ENCODE data around the gene LACTBL1. TPM values are rescaled to one million over a fixed set of nuclear protein-coding genes. Genes with fewer than 3 reads are reported as not detected.
A peak's percentile ranks its signal among the peaks of the same experiment; 100 is the strongest.

LACTBL1 gene
- total RNA-seq, 2 donors from 2014 or later = not detected

- intact Hi-C loops (cut with DNase I) = no loop called here
Measured at GRCh38 chr1:22918644-22919043, 54.0 kb downstream of the LACTBL1 start.

GRCh38 chr1:22917989-22918388 lies 54.7 kb downstream of the LACTBL1 start:
- intact Hi-C loops (cut with DNase I) = no loop called here
- DNase-seq (ENCODE audit: low spot score) = no peak

More at GRCh38 chr1:22918644-22919043, 54.0 kb downstream of the LACTBL1 start:
- DNase-seq (ENCODE audit: low spot score) = peak; percentile 18

- peak; percentile 64 for DNase-seq (ENCODE audit: low spot score)
- intact Hi-C loops (cut with DNase I) = no loop called here
Measured at GRCh38 chr1:22916471-22916820, 56.2 kb downstream of the LACTBL1 start.

- no peak for DNase-seq (ENCODE audit: low spot score)
Measured at GRCh38 chr1:22915816-22916470, 56.7 kb downstream of the LACTBL1 start.

GRCh38 chr1:22915231-22915630 lies 57.4 kb downstream of the LACTBL1 start:
- no peak for DNase-seq (ENCODE audit: low spot score)
- intact Hi-C loops (cut with DNase I) = no loop called here

More at GRCh38 chr1:22915816-22916470, 56.7 kb downstream of the LACTBL1 start:
- intact Hi-C loops (cut with DNase I) = no loop called here

GRCh38 chr1:22914633-22915217 lies 57.9 kb downstream of the LACTBL1 start:
- intact Hi-C loops (cut with DNase I) = no loop called here
- no peak for DNase-seq (ENCODE audit: low spot score)

- DNase-seq (ENCODE audit: low spot score) = no peak
- intact Hi-C loops (cut with DNase I) = no loop called here
Measured at GRCh38 chr1:22914156-22914555, 58.5 kb downstream of the LACTBL1 start.

GRCh38 chr1:22913421-22914141 lies 59.1 kb downstream of the LACTBL1 start:
- intact Hi-C loops (cut with DNase I) = no loop called here
- no peak for DNase-seq (ENCODE audit: low spot score)

GRCh38 chr1:22912311-22912710 lies 60.4 kb downstream of the LACTBL1 start:
- intact Hi-C loops (cut with DNase I) = no loop called here
- no peak for DNase-seq (ENCODE audit: low spot score)

GRCh38 chr1:22910986-22911651 lies 61.5 kb downstream of the LACTBL1 start:
- intact Hi-C loops (cut with DNase I) = no loop called here
- DNase-seq (ENCODE audit: low spot score) = no peak

- no peak for DNase-seq (ENCODE audit: low spot score)
- intact Hi-C loops (cut with DNase I) = no loop called here
Measured at GRCh38 chr1:22910286-22910685, 62.4 kb downstream of the LACTBL1 start.

GRCh38 chr1:22908880-22909426 lies 63.7 kb downstream of the LACTBL1 start:
- DNase-seq (ENCODE audit: low spot score) = no peak
- intact Hi-C loops (cut with DNase I) = no loop called here

GRCh38 chr1:22907528-22907927 lies 65.1 kb downstream of the LACTBL1 start:
- intact Hi-C loops (cut with DNase I) = no loop called here
- no peak for DNase-seq (ENCODE audit: low spot score)

GRCh38 chr1:22906968-22907367 lies 65.7 kb downstream of the LACTBL1 start:
- no peak for DNase-seq (ENCODE audit: low spot score)
- intact Hi-C loops (cut with DNase I) = no loop called here

- intact Hi-C loops (cut with DNase I) = loop anchor here in 1 of 2 donors (2.0 kb wide), 1 partner anchor 434 kb away; no protein-coding TSS in a partner anchor
Measured at GRCh38 chr1:22903113-22903512, 69.6 kb downstream of the LACTBL1 start.

More at GRCh38 chr1:22903113-22903512, 69.6 kb downstream of the LACTBL1 start:
- no peak for DNase-seq (ENCODE audit: low spot score)

Other genes with a start within 250 kb of the LACTBL1 start
- not detected for gene TEX46, start 43.0 kb upstream of the LACTBL1 start, total RNA-seq
- 10 to 100 TPM; 31.1 to 34.0 TPM for gene KDM1A, start 46.6 kb upstream of the LACTBL1 start, total RNA-seq
- gene LUZP1, start 196.0 kb upstream of the LACTBL1 start, total RNA-seq = 10 to 100 TPM; 31.9 to 35.4 TPM
- gene HTR1D, start 244.6 kb upstream of the LACTBL1 start, total RNA-seq = not detected

Measured in posterior vena cava (tissue), 2 donors.